ENCODE data around the gene PLIN3.
"Not testable (repeated sequence)": the region's sequence is repeated elsewhere in the genome, so short reads cannot be mapped to it uniquely, and the experiment has no call there.

Gene PLIN3

DNA sequence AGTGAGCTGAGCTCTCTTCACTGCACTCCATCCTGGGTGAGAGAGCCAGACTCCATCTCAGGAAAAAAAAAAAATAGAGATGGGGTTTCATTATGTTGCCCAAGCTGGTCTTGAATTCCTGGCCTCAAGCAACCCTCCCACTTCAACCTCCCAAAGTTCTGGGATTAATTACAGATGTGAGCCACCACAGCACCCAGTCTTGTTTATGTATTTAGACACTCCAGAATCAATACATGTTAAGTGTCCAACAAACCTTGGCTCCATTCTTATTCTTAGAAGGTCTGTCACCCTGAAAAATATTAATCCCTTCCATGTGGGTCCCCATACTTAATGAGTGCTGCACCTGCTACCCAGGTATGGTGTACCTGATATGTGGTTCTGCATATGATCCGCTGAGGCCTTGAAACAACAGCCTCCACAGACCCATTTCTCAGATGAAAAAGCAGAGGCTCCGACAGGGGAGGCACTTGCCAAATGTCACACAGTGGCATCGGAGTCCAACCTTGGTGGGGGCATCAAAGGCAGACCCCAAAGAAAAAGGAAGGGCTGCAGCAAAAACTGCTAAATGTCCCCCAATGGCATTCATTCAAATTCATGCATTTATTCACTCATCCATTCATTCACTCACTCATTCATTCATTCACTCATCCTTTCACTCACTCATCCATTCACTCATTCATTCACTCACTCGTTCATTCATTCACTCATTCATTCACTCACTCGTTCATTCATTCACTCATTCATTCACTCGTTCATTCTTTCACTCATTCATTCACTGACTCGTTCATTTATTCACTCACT lies 52.6 kb downstream of the PLIN3 start:
- no peak overlapping the region for H3K4me3 ChIP-seq (ENCODE audit: low read depth, low read length)
- TF ChIP-seq, protein P1, sequence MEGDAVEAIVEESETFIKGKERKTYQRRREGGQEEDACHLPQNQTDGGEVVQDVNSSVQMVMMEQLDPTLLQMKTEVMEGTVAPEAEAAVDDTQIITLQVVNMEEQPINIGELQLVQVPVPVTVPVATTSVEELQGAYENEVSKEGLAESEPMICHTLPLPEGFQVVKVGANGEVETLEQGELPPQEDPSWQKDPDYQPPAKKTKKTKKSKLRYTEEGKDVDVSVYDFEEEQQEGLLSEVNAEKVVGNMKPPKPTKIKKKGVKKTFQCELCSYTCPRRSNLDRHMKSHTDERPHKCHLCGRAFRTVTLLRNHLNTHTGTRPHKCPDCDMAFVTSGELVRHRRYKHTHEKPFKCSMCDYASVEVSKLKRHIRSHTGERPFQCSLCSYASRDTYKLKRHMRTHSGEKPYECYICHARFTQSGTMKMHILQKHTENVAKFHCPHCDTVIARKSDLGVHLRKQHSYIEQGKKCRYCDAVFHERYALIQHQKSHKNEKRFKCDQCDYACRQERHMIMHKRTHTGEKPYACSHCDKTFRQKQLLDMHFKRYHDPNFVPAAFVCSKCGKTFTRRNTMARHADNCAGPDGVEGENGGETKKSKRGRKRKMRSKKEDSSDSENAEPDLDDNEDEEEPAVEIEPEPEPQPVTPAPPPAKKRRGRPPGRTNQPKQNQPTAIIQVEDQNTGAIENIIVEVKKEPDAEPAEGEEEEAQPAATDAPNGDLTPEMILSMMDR (conservative IDR thresholded peaks at IDR 0.05; ENCODE audit: low read depth, low read length) = no peak
- DNase-seq (ENCODE audit: low read depth) = no peak

DNA sequence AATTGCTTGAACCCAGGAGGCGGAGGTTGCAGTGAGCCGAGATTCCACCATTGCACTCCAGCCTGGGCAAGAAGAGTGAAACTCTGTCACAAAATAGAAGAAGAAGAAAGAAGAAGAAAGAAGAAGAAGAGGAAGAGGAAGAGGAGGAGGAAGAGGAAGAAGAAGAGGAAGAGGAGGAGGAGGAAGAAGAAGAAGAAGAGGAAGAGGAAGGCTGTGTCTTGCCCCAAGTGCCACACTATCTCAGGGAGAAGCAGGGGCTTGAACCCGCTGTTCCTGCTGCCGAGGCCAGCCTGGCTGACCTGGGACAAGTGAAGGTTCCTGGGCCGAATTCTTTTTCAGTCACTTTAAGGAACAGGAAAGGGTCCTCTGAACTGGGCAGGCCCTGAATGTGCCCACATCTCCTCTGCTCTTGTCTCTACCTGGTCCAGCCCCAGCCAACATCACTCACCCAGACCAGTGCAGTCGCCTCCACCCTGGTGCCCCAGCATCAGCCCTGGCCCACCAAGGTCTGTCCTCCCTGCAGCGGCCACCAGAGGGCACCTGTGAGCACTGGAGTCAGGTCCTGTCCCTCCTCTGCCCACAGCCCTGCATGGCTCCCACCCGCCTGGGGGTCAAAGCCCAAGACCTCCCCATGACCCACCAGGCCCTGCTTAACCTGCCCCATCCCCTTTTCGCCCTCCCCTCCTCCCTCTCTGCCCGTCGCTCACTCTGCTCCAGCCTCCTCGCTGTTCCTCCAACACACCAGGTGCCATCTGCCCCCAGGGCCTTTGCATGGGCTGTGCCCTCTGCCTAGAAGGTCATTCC lies 55.9 kb downstream of the PLIN3 start:
- no peak overlapping the region for H3K4me3 ChIP-seq (ENCODE audit: low read depth, low read length)
- DNase-seq (ENCODE audit: low read depth) = peak; percentile 74
- TF ChIP-seq, protein P1 (conservative IDR thresholded peaks at IDR 0.05; ENCODE audit: low read depth, low read length) = peak; percentile 89

DNA sequence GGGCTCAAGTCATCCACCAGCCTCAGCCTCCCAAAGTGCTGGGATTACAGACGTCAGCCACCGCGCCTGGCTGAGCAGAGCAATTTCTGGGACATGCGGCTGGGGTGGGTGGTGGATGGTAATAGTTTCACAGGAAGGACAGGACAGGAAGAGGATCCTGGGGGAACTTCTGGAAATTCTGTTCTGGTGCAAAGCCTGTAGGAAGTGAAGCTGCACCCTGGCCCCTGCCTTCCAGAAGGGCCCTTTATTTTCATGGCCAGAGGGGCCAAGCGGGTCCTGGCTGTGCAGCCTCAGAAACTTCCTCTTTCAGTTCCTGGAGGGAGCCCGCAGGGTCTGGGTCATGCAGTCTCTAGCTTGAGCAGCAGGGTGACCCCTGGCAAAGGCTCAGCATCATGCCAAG lies 60.3 kb downstream of the PLIN3 start:
- DNase-seq (ENCODE audit: low read depth) = no peak
- TF ChIP-seq, protein P1 (conservative IDR thresholded peaks at IDR 0.05; ENCODE audit: low read depth, low read length) = no peak
- no peak overlapping the region for H3K4me3 ChIP-seq (ENCODE audit: low read depth, low read length)

DNA sequence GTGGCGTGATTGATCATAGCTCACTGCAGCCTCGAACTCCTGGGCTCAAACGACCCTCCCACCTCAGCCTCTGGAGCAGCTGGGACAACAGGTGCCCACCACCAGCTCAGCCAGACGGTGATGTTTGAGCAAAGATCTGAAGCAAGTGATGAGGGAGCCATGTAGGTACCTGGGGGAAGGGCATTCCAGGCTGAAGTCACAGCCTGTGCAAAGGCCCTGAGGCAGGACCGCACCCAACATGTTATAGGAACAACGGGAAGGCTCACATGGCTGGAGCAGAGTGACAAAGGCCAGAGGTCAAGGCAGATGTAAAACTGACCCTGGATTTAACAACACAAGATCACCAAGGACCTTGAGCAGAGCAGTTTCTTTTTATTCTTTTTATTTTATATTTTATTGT lies 61.1 kb downstream of the PLIN3 start:
- TF ChIP-seq, protein P1 (conservative IDR thresholded peaks at IDR 0.05; ENCODE audit: low read depth, low read length) = no peak
- H3K4me3 ChIP-seq (ENCODE audit: low read depth, low read length) = no peak overlapping the region
- DNase-seq (ENCODE audit: low read depth) = no peak

DNA sequence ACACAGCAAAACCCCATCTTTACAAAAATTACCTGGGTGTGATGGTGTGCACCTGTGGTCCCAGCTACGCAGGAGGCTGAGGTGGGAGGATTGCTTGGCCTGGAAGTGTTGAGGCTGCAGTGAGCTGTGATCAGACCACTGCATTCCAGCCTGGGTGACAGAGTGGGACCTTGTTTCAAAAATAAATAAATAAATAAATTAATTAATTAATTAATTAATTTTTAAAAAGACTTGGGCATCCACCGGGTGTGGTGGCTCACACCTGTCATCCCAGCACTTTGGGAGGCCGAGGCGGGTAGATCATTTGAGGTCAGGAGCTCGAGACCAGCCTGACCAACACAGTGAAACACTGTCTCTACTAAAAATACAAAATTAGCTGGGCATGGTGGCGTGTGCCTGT lies 62.3 kb downstream of the PLIN3 start:
- not testable (repeated sequence) for H3K4me3 ChIP-seq (ENCODE audit: low read depth, low read length); DNase-seq (ENCODE audit: low read depth)

DNA sequence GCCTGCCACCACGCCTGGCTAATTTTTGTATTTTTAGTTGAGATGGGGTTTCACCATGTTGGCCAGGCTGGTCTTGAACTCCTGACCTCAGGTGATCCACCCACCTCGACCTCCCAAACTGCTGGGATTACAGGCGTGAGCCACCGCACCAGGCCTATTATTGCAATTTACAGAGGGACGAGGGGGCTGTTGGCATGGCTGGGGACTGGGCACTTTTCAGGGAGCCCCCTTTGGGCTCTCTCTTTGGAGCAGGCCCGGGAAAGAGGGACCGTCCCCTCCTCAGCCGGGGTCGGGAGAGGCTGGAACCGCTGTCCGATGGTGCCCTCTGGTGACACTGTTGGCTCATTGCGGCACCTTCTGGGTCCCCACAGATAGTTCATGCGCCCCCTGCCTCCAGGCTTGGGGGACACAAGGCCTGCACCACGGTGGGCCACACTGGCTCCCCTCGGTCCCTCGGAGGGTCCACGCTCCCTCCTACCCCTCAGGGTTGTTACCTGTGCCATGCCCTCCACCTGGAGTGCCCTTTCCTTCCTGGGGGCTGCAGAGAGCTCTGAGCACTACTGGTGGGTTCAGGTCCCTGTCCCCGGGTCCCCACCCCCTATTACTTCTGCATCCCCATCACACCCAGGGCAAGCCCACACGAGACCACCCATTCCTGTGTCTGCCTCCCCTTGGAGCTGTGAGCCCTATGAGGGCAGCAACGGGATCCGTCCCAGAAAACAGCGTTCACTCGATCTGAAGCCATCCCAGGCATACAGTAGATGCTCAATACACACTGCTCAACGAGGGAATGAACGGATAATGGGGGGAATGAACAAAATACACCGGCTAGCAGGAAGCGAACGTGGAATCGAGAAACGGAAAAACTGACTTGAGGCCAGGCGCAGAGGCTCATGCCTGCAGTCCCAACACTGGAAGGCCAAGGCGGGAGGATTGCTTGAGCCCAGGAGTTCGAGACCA lies 63.5 kb downstream of the PLIN3 start:
- TF ChIP-seq, protein P1 (conservative IDR thresholded peaks at IDR 0.05; ENCODE audit: low read depth, low read length) = peak; percentile 74
- H3K4me3 ChIP-seq (ENCODE audit: low read depth, low read length) = no peak overlapping the region
- peak; percentile 47 for DNase-seq (ENCODE audit: low read depth)

DNA sequence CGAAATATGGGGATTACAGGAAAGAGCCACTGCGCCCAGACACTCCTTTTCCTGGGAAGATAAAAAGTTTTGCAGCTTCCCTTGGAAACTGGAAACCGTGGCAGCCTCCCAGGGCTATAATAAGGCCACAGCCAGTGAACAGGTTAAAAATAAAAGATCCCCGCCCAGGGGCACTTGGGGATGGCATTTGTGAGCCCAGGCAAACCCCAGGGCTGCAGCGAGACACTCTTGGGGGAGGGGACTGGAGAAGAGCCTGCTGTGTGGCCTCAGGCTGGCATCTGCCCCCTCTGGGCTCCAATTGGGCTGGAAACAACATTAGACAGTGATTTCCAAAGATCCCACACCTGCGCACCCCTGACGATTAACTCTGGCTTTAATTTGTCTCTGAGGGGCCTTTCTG lies 64.8 kb downstream of the PLIN3 start:
- H3K4me3 ChIP-seq (ENCODE audit: low read depth, low read length) = no peak overlapping the region
- TF ChIP-seq, protein P1 (conservative IDR thresholded peaks at IDR 0.05; ENCODE audit: low read depth, low read length) = no peak
- DNase-seq (ENCODE audit: low read depth) = no peak

Measured in choroid plexus epithelial cell (primary cell).